Activated T-cell treated with anti-CD3 and anti-CD28 coated beads for 24 hours (primary cell): Measurements from ENCODE around the gene RAB31.
"Not testable (repeated sequence)": the region's sequence is repeated elsewhere in the genome, so short reads cannot be mapped to it uniquely, and the experiment has no call there.

ENCODE experiments used
- DNase-seq: peaks from one replicate; pipeline ENCODE4 v3.0.0-alpha.2; 2020; ENCODE audit warnings: low read depth

Gene RAB31

DNA sequence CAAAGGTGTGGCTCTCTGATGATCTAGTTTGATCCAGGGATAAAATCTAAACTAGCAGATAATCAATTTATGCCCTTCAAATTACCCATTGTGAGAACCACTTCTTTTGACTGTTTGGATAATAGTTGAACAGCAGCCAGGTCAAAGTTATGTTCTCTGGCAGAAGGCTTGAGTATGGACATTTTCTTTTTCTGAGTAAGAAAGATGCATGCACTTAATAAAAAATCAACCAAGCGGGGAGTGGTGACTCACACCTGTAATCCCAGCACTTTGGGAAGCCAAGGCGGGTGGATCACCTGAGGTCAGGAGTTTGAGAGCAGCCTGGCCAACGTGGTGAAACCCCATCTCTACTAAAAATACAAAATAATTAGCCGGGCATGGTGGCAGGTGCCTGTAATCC lies 183.4 kb downstream of the RAB31 start:
- not testable (repeated sequence) for DNase-seq

- no peak for DNase-seq
These were observed 186.5 kb downstream of the RAB31 start for GRCh38 chr18:9894454-9895068.

GRCh38 chr18:9897129-9897528 lies 189.0 kb downstream of the RAB31 start:
- no peak for DNase-seq

DNA sequence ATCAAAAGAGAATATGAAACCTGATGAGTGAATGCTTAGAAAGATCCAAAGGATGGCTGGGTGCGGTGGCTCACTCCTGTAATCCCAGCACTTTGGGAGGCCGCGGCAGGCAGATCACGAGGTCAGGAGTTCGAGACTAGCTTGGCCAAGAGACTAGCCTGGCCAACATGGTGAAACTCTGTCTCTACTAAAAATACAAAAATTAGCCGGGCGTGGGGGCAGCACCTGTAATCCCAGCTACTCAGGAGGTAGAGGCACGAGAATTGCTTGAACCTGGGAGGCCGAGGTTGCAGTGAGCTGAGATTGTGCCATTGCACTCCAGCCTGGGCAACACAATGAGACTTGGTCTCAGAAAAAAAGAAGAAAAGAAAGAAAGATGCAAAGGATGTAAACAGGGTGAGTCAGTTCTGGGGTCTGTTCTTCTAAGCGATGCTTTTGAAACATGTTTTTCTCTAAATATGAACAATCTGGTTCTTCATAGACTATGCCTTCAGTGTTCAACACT lies 189.7 kb downstream of the RAB31 start:
- not testable (repeated sequence) for DNase-seq

GRCh38 chr18:9898792-9899549 lies 190.9 kb downstream of the RAB31 start:
- DNase-seq, result no peak

DNA sequence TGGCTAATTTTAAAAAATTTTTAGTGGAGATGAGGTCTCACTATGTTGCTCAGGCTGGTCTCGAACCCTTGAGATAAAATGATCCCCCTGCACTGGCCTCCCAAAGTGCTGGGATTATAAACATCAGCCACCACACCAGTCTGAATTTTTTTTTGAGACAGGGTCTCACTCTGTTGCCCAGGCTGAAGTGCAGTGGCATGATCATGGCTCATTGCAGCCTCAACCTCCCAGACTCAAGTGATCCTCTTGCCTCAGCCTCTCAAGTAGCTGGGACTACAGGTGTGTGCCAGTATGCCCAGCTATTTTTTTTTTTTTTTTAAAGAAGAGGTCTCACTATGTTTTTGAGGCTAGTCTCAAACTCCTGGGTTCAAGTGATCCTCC lies 191.4 kb downstream of the RAB31 start:
- not testable (repeated sequence) for DNase-seq

DNA sequence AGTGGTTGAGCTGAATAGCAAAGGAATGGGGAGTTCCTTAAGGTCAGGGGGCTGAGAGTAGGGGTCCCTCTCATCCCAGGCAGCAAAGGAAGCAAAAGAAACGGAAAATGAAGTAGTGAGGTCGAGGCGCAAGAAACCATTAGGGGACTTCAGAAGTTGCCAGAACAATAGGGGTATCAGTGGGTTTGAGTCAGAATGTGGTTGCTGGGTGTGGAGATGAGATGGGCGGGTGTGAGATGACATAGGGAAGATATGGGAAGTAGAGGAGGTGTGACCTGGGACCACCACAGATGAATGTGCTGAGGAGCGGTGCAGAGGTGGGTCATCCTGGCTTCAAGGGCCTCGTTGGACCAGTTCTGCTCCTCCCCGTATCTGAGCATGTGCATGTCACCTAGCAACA lies 192.6 kb downstream of the RAB31 start:
- DNase-seq, result no peak

DNA sequence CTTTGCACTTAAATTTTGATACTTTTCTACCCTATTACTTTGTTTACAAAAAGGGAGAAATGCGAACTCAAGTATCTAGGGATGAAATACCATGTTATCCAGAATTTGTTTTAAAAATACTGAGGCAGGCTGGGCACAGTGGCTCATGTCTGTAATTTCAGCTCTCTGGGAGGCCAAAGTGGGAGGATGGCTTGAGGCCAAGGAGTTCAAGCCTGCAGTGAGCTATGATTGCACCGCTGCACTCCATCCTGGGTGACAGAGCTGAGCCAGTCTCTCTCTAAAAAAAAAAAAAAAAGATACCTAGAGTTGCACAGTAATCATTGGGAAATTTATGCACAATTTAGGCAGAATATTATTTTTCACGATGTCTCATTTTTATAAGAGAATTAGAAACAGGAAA lies 193.3 kb downstream of the RAB31 start:
- no peak for DNase-seq

DNA sequence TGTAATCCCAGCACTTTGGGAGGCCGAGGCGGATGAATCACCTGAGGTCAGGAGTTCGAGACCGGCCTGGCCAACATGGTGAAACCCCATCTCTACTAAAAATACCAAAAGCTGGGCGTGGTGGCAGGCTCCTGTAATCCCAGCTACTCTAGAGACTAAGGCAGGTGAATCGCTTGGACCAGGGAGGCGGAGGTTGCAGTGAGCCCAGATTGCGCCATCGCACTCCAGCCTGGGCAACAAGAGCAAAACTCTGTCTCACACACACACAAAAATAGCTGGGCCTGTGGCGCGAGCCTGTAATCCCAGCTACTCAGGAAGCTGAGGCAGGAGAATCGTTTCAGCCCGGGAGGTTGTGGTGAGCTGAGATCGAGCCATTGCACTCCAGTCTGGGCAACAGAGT lies 194.2 kb downstream of the RAB31 start:
- DNase-seq, result not testable (repeated sequence)

- DNase-seq, result no peak
These were observed 194.7 kb downstream of the RAB31 start for GRCh38 chr18:9902832-9903231.

GRCh38 chr18:9905401-9905922 lies 197.4 kb downstream of the RAB31 start:
- DNase-seq, result no peak

DNA sequence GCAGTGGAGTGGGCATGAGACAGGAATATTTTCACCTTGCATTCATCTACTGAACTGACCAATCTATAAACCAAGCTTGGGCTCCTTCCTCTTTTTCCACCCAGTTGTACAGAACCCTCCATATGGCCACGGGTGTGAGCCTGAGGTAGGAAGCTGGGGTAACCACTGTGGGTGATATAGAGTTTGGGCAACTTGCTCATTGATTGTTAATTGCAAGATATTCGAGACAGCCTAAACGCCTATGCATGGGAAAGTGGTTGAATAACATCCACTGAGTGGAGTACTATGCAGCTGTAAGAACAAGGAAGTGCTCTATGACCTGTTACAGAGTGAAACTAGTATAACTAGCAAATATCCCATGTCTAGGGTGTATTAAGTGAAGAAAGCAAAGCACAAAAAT lies 198.4 kb downstream of the RAB31 start:
- no peak for DNase-seq

GRCh38 chr18:9907867-9908266 lies 199.8 kb downstream of the RAB31 start:
- DNase-seq, result no peak

DNA sequence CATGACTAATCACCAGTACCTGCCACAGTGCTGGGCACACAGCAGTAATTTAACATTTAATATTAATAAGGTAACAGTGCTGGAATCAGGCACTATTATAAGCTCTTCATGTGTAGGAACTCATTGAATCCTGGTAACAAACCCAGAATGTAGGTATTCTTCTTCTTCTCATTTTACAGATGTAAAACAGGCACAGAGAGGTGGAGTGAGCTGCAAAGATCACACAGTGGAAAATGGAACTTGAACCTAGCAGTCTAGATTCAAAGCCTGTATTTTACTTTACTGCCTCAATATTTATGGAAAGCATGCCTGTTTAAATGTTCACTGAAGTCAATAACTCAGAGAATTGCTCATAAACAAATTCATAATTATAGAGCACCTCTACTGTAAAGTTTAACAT lies 202.0 kb downstream of the RAB31 start:
- no peak for DNase-seq

- DNase-seq, result no peak
These were observed 202.6 kb downstream of the RAB31 start for GRCh38 chr18:9910661-9911060.

DNA sequence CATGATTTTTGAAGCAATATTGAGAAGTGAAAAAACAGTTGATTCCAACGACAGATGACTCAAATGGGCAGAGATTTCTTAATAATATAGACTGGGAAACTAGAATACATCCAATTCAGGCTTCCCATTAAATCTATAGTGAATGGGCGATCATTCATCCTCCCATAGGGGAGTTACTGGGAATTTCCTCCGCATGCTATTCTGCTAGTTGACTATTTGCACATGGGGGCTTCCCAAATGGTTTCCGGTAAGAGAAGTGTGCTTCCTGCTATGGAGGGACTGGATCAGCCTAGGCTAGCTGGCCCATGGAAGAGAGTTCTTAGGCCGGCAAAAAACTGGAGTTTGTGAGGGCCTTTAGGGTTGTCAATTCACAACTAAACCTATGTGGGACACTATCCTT lies 203.1 kb downstream of the RAB31 start:
- no peak for DNase-seq
